Heart left ventricle (tissue), 16 donors: Measurements from ENCODE around the gene GATA2. TPM values are rescaled to one million over a fixed set of nuclear protein-coding genes. Genes with fewer than 3 reads are reported as not detected.

Source experiments
- ATAC-seq, 4 donors: fragments of 200-7000 bp; cut with Tn5 transposase; one replicate each; pipeline ENCODE4 v1.9.1; 2020 to 2022; ENCODE audit warnings: moderate library complexity in 4 of 4, mild to moderate bottlenecking in 3 of 4, moderate number of reproducible peaks in 1 of 4
- DNase-seq, 5 donors: peaks; one replicate each; pipeline ENCODE4 v3.0.0-alpha.2; 2020
- H3K27ac ChIP-seq, 12 donors: fragments of 200-600 bp; sonication (generic) in 4 of 12; one replicate each; pipeline versions ENCODE4 v1.5.0 to v1.8.0; 2016 to 2022; ENCODE audit warnings: mild to moderate bottlenecking in 2 of 12
- H3K27me3 ChIP-seq, 9 donors: fragments of 200-600 bp; sonication (generic) in 2 of 9; one replicate each; pipeline versions ENCODE4 v1.5.1 to v1.8.0; 2016 to 2022; ENCODE audit warnings: mild to moderate bottlenecking in 3 of 9
- H3K36me3 ChIP-seq, 9 donors: fragments of 200-600 bp; sonication (generic) in 2 of 9; one replicate each; pipeline versions ENCODE4 v1.5.0 to v1.8.0; 2018 to 2022; ENCODE audit warnings: mild to moderate bottlenecking in 2 of 9
- H3K4me1 ChIP-seq, 12 donors: fragments of 200-600 bp; sonication (generic) in 4 of 12; one replicate each; pipeline versions ENCODE4 v1.5.0 to v1.8.0; 2016 to 2022; ENCODE audit warnings: mild to moderate bottlenecking in 3 of 12
- H3K4me3 ChIP-seq, 12 donors: fragments of 200-600 bp; sonication (generic) in 4 of 12; one replicate each; pipeline versions ENCODE4 v1.5.0 to v1.8.0; 2017 to 2022; ENCODE audit warnings: mild to moderate bottlenecking in 9 of 12, moderate library complexity in 4 of 12
- H3K9me3 ChIP-seq, 12 donors: fragments of 200-600 bp; sonication (generic) in 4 of 12; one replicate each; pipeline versions ENCODE4 v1.5.0 to v1.8.0; 2016 to 2022; ENCODE audit warnings: mild to moderate bottlenecking in 1 of 12
- POLR2A ChIP-seq, 2 donors: fragments of 450-650 bp; IDR thresholded peaks; one replicate each; pipeline ENCODE4 v1.6.1; 2017; ENCODE audit warnings: antibody characterized with exemption in 2 of 2, mild to moderate bottlenecking in 2 of 2, moderate library complexity in 2 of 2
- WGBS, 4 donors: extraction: QIAGEN DNeasy Blood & Tissue Kit in 2 of 4; methylation state at CpG; one replicate each; pipeline versions ENCODE4 v1.1.5 to v1.1.7; 2013 to 2018; 5-methylcytosine and 5-hydroxymethylcytosine counted together
- intact Hi-C, 10 donors: fragments of 100-400 bp; cut with DNase I; formaldehyde crosslinking; loops; one replicate each; pipeline versions ENCODE4 v1.11.1 to v1.14.2; 2022
- polyA plus RNA-seq, 2 donors: library from polyadenylated mRNA; stranded (reverse); fragments of 200-250 nt; gene quantifications; one replicate each; pipeline ENCODE4 v1.2.3, GENCODE V29; 2013
- total RNA-seq, 9 donors: library from RNA; depleted of rRNA in 2 of 9; stranded (reverse); fragments of >200 nt in 2 of 9; fragmentation: NEBNext Ultra II Directional in 3 of 9; extraction: Animal tissue kit (Norgen Biotek cat#: 25700) in 3 of 9; gene quantifications; one replicate each; pipeline versions ENCODE4 v1.1.0 to v1.2.4, GENCODE V29; 2016 to 2023
- TF ChIP-seq, protein P1 (sequence below), 12 donors: fragments of 200-600 bp; sonication (generic) in 4 of 12; IDR thresholded peaks; one replicate each; pipeline versions ENCODE4 v1.5.0 to v1.8.0; 2018 to 2022; ENCODE audit warnings: antibody characterized with exemption in 12 of 12, mild to moderate bottlenecking in 5 of 12
- donor health status: ischemic (EF 13 %, LVEDD 7.1; RV severe dilation, severe dysfunction).
- donor health status: healthy with polysubstance abuse.
- donor health status: DM: no; HTN: yes; CAD: no.
- donor health status: DM: no; HTN: no; CAD: no.
- donor health status: ischemic (EF 25% LVEDD 6.9; RV normal size, moderate dysfunction).
- donor health status: ischemic (EF 25% LVEDD 5.7; RV mildly dilated, moderate dysfunction).
- donor health status: healthy.
- donor health status: DM: yes; HTN: yes; CAD: no.
- donor health status: ischemic (EF 35%, LVEDD 5.7; RV mildly dilated, moderate dysfunction).
- donor health status: nonischemic (EF 11% LVEDD 7.7; RV severe dilation, severe dysfunction).
- donor health status: DM: yes; HTN: yes; CAD: no.
- donor health status: PGD.
- donor health status: ischemic (EF 29% LVEDD 5.4; RV normal size, mild dysfunction).
- donor health status: nonischemic (EF 23%, LVEDD 6.1; RV moderate dilation, normal function).

Gene GATA2
- total and polyA plus RNA-seq, 11 donors: 6.0 to 30.7 (median 12.8) TPM

- peaks cover 20 to 86% (median 52%) of the 10 kb centered on the region in 9 donors for H3K27me3 ChIP-seq
- peak in 3 of 4 donors; percentile 16 to 58 (median 35) for ATAC-seq
- intact Hi-C loops: loop anchor here in 1 of 10 donors (5.0 kb wide), 2 partner anchors 56 to 89 kb away; no protein-coding TSS in a partner anchor
- DNase-seq: peak; percentile 25 to 63 (median 60)
- peak overlapping the region; percentile 25 to 84 (median 69) for H3K4me3 ChIP-seq
- H3K4me1 ChIP-seq: peaks cover 0 to 82% (median 44%) of the 10 kb centered on the region in 12 donors
- 13 to 17% (median 14%) methylated on average over 31 to 33 of the region's 33 CpGs for WGBS, 4 donors
- peak overlapping the region; percentile 63 to 98 (median 84) for H3K27ac ChIP-seq
- H3K9me3 ChIP-seq: no peaks in the 10 kb centered on the region
- TF ChIP-seq POLR2A (IDR thresholded peaks at IDR 0.05): peak in 1 of 2 donors; percentile 36
- TF ChIP-seq, protein P1, sequence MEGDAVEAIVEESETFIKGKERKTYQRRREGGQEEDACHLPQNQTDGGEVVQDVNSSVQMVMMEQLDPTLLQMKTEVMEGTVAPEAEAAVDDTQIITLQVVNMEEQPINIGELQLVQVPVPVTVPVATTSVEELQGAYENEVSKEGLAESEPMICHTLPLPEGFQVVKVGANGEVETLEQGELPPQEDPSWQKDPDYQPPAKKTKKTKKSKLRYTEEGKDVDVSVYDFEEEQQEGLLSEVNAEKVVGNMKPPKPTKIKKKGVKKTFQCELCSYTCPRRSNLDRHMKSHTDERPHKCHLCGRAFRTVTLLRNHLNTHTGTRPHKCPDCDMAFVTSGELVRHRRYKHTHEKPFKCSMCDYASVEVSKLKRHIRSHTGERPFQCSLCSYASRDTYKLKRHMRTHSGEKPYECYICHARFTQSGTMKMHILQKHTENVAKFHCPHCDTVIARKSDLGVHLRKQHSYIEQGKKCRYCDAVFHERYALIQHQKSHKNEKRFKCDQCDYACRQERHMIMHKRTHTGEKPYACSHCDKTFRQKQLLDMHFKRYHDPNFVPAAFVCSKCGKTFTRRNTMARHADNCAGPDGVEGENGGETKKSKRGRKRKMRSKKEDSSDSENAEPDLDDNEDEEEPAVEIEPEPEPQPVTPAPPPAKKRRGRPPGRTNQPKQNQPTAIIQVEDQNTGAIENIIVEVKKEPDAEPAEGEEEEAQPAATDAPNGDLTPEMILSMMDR (IDR thresholded peaks at IDR 0.05): peak in 4 of 12 donors; percentile 10 to 36 (median 18)
- peaks cover 0 to 32% (median 7%) of the 10 kb centered on the region in 9 donors for H3K36me3 ChIP-seq
Measured at GRCh38 chr3:128482666-128483656, 10.0 kb downstream of the GATA2 start.

DNA sequence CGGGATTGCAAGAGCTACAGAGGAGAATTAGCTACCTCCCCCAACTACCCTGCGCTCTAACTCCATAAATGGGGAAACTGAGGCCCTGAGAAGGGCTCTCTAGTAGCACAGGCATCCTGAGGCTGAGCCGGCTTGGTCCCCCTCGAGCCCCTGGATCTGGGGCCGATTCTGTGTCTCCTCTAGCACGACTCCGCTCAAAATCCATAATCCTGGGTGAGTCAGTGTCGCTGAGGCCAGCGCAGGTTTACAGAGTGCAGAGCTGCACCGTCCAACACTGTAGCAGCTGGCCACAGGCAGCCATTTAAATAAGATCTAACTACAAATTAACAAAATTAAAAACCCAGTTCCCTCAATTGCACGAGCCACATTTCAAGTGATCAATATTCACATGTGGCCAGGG, 10.8 kb downstream of the GATA2 start:
- H3K27me3 ChIP-seq: peaks cover 19 to 82% (median 44%) of the 10 kb centered on the region in 9 donors
- WGBS, 4 donors: 46 to 68% (median 47%) methylated on average over 11 of the region's 11 CpGs
- H3K36me3 ChIP-seq: peaks cover 0 to 32% (median 7%) of the 10 kb centered on the region in 9 donors
- DNase-seq: peak in 2 of 5 donors; percentile 8 to 47
- H3K9me3 ChIP-seq: no peaks in the 10 kb centered on the region
- no peak for ATAC-seq
- H3K4me1 ChIP-seq: peaks cover 0 to 79% (median 40%) of the 10 kb centered on the region in 12 donors
- TF ChIP-seq, protein P1 (IDR thresholded peaks at IDR 0.05): no peak
- no peak for TF ChIP-seq POLR2A (IDR thresholded peaks at IDR 0.05)
- H3K27ac ChIP-seq: peak overlapping the region in 10 of 12 donors; percentile 39 to 98 (median 70)
- peak overlapping the region in 8 of 12 donors; percentile 43 to 84 (median 64) for H3K4me3 ChIP-seq
- intact Hi-C loops: loop anchor here in 1 of 10 donors (5.0 kb wide), 2 partner anchors 55 to 90 kb away; no protein-coding TSS in a partner anchor

GRCh38 chr3:128481438-128481942, 11.5 kb downstream of the GATA2 start:
- TF ChIP-seq POLR2A (IDR thresholded peaks at IDR 0.05): no peak
- TF ChIP-seq, protein P1 (IDR thresholded peaks at IDR 0.05): no peak
- H3K27me3 ChIP-seq: peaks cover 12 to 75% (median 38%) of the 10 kb centered on the region in 9 donors
- peaks cover 0 to 72% (median 35%) of the 10 kb centered on the region in 12 donors for H3K4me1 ChIP-seq
- peaks cover 0 to 31% (median 7%) of the 10 kb centered on the region in 9 donors for H3K36me3 ChIP-seq
- peak overlapping the region in 6 of 12 donors; percentile 43 to 84 (median 64) for H3K4me3 ChIP-seq
- peak overlapping the region in 11 of 12 donors; percentile 31 to 98 (median 72) for H3K27ac ChIP-seq
- peak; percentile 73 to 87 (median 83) for DNase-seq
- WGBS, 4 donors: 24 to 37% (median 32%) methylated on average over 18 to 19 of the region's 19 CpGs
- peak; percentile 55 to 72 (median 67) for ATAC-seq
- no peaks in the 10 kb centered on the region for H3K9me3 ChIP-seq
- intact Hi-C loops: loop anchor here in 2 of 10 donors (2.0 to 5.0 kb wide), 3 partner anchors 54 to 91 kb away; no protein-coding TSS in a partner anchor
